Measurements from ENCODE around the gene PPP1R36.
"Not testable (repeated sequence)": the region's sequence is repeated elsewhere in the genome, so short reads cannot be mapped to it uniquely, and the experiment has no call there.

The PPP1R36 gene

GRCh38 chr14:64522591-64523355 lies 27.0 kb upstream of the PPP1R36 start:
- DNase-seq, result no peak

GRCh38 chr14:64525354-64525753 lies 24.4 kb upstream of the PPP1R36 start:
- no peak for DNase-seq

GRCh38 chr14:64531567-64531966 lies 18.2 kb upstream of the PPP1R36 start:
- DNase-seq, result no peak

- DNase-seq, result no peak
Measured at GRCh38 chr14:64536488-64537245, 13.1 kb upstream of the PPP1R36 start.

- peak; percentile 81 for DNase-seq
Measured at GRCh38 chr14:64540208-64541202, 9.3 kb upstream of the PPP1R36 start, which contains the start of gene HSPA2. Gene HSPA2 (plus strand): TSS chr14:64540741. CDS start chr14:64540850, 109 bp downstream.

- no peak for DNase-seq
Measured at GRCh38 chr14:64541261-64541971, 8.3 kb upstream of the PPP1R36 start.

- DNase-seq, result no peak
Measured at GRCh38 chr14:64541972-64542835, 7.6 kb upstream of the PPP1R36 start.

- DNase-seq, result no peak
Measured at GRCh38 chr14:64542836-64543201, 6.9 kb upstream of the PPP1R36 start.

GRCh38 chr14:64544607-64545312 lies 5.0 kb upstream of the PPP1R36 start:
- no peak for DNase-seq

- no peak for DNase-seq
Measured at GRCh38 chr14:64549016-64549415, 745 bp upstream of the PPP1R36 start.

- peak; percentile 28 for DNase-seq
Measured at GRCh38 chr14:64550621-64551333, 1.0 kb downstream of the PPP1R36 start.

- DNase-seq, result no peak
Measured at GRCh38 chr14:64554556-64554955, 4.8 kb downstream of the PPP1R36 start.

GRCh38 chr14:64556526-64556925 lies 6.8 kb downstream of the PPP1R36 start:
- DNase-seq, result no peak

GRCh38 chr14:64558216-64558615 lies 8.5 kb downstream of the PPP1R36 start:
- DNase-seq, result not testable (repeated sequence)

- no peak for DNase-seq
Measured at GRCh38 chr14:64561631-64562030, 11.9 kb downstream of the PPP1R36 start.

- DNase-seq, result no peak
Measured at GRCh38 chr14:64562436-64562835, 12.7 kb downstream of the PPP1R36 start.

GRCh38 chr14:64563696-64564095 lies 13.9 kb downstream of the PPP1R36 start:
- DNase-seq, result no peak

GRCh38 chr14:64566651-64567122 lies 16.9 kb downstream of the PPP1R36 start:
- DNase-seq, result no peak

- DNase-seq, result no peak
Measured at GRCh38 chr14:64569138-64569631, 19.4 kb downstream of the PPP1R36 start.

GRCh38 chr14:64569646-64570045 lies 19.9 kb downstream of the PPP1R36 start:
- DNase-seq, result not testable (repeated sequence)

Data from NCI-H1436 treated with DMSO at 0.1 percent for 48 hours (cell line).